Stimulated activated CD8-positive, alpha-beta memory T cell treated with anti-CD3 and anti-CD28 coated beads, Interleukin-2, amount 100 ng/mL, for 1 hour (primary cell): ENCODE measurements around the gene TRMT6.
A peak's percentile ranks its signal among the peaks of the same experiment; 100 is the strongest.

Experiments used
- DNase-seq, 2 donors: peaks; one replicate each; pipeline ENCODE4 v3.0.0-alpha.2; 2020; ENCODE audit warnings: low read depth in 2 of 2

Gene TRMT6, protein sequence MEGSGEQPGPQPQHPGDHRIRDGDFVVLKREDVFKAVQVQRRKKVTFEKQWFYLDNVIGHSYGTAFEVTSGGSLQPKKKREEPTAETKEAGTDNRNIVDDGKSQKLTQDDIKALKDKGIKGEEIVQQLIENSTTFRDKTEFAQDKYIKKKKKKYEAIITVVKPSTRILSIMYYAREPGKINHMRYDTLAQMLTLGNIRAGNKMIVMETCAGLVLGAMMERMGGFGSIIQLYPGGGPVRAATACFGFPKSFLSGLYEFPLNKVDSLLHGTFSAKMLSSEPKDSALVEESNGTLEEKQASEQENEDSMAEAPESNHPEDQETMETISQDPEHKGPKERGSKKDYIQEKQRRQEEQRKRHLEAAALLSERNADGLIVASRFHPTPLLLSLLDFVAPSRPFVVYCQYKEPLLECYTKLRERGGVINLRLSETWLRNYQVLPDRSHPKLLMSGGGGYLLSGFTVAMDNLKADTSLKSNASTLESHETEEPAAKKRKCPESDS

DNA sequence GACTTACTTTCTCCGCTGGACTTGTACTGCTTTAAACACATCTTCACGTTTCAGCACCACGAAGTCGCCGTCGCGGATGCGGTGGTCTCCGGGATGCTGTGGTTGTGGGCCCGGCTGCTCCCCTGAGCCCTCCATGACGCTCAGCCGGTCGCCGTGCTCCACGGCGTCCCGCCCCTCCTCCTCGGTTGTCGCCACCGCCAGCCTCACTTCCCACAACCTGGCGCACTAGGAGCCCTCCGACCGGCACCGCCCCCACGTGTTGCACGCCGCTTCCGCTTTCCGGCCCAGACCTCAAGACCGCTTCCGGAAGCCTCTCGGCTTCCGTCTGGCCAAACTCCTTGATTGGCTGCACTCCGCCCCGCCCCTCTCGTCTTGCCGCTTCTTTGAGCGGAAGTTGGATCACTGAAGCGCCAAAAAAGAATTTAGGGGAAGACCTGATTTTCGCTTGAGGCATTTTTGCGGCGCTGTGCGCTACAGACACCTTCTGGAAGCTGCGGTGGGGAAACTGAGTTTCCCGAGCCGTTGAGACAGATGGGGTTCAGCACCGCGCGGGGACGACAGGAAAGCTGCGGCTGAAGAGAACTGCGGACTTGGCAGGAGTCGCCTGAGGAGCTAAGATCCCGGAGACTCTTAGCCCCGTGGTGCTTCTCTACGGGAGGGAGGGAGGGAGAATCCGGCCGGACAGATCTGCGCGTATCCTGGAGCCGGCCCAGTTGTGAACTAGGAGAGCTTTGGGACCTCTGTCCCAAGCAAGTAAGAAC, at the start of gene TRMT6, which contains the start of gene MCM8:
TSS of gene TRMT6 (minus strand) at position 263 of the 761 bp plus-strand sequence. CDS start at position 135, 128 bp downstream.
TSS of gene MCM8 (plus strand) at position 382 of the 761 bp plus-strand sequence. CDS start 1,364 bp downstream, outside the sequence.
- peak; percentile 89 to 93 for DNase-seq

DNA sequence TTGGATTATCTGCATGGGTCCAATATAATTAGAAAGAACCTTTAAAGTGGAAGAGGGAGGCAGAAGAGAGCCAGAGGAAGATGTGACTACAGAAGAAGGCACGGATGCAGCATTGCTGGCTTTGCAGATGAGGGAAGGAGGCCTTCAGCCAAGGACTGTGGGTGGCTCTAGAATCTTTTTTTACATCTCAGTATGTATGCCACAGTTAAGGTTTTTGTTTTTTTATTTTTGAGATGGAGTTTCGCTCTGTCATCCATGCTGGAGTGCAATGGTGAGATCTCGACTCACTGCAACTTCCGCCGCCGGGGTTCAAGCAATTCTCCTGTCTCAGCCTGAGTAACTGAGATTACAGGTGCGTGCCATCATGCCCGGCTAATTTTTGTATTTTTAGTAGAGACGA, 49.5 kb upstream of the TRMT6 start:
- DNase-seq: no peak

DNA sequence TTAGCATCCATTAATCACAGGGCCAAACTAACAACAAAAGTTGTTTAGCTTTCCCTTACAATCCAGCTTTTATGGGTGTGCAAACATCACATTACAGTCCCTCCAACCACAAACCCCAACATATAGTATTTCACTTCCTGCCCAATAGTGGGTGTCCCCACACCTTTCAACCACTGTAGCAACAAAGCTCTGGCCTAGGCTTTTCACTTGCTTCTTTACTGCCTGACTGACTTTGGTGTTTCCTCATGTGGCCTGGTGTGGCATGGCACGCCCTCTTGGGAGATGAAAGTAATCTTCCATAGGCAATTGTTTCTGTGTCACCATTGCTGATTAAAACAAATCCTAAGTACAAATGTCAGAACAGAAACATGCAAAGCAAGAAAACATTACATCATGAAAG, 46.4 kb upstream of the TRMT6 start:
- DNase-seq: peak; percentile 26 to 27

DNA sequence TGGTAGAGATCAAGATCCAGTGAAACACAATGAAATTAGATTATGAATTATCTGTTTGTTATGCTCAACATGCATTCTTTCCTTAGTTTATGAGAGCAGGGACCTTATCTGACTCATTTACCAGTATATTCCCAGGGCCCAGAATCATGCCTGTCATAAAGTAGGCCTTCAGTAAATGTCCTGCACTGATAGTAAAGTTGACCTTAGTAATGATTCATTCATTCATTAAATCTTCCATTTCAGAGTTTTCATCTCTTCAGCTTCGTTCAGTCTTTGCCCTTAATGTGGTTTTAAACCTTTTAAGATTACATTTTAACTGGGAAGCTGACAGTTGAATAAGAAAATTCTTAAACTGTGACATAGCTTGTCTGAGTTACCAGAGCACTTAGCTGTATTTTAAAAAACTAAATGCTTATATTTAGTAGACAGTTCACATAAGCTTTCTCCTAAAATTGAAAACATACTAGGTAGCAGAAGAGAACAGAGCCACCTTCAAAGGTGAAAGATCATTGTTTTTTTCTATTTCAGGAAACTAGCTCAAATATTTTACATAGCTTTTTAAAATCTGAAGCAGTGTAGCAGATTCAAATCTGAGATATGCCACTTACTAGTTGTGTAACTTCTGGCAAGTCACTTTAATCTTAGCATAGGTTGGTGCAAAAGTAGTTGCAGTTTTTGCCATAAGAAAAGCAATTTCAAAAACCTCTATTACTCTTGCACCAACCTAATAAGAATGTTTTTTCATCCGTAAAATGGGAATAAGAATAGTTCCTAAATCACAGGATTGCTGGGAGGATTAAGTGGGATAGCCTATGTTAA, 41.5 kb upstream of the TRMT6 start:
- DNase-seq: no peak

DNA sequence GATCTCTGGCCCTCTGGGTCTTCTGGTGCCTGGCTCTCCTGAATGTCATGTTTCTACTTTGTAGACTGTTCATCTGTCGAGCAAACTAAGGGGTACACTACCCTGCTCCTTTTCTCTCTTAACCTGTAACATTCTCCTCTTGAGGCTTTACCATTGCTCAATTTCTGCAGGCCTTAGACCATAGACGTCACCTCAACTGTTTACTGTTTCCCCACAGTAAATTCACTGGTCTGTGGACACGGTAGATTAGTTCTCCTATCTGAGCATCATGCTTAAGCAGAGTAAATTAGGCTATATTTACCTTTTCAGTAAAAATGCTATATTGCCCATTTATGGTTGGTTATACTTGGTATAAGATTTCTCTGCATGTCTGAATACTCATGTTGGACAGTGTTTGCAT, 40.6 kb upstream of the TRMT6 start:
- DNase-seq: no peak

DNA sequence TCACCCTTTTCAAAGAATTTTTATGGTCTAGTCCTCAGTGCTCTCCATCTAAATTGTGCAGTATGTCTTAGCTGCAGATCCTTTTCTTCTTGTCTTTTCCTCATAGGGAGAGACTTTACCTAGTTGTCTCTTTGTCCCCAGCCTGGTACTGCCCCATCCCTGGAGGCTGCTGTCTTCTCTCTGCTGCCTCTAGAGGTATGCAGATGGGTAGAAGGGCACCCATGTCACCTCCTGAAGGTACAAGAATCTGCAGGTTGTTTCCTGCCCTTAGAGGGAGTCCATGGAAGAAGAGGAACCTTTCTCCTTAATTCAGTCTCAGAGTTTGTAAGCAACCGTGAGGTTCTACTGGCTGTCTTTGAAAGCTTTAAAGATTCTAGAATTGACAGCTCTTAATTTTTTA, 39.2 kb upstream of the TRMT6 start:
- DNase-seq: no peak

DNA sequence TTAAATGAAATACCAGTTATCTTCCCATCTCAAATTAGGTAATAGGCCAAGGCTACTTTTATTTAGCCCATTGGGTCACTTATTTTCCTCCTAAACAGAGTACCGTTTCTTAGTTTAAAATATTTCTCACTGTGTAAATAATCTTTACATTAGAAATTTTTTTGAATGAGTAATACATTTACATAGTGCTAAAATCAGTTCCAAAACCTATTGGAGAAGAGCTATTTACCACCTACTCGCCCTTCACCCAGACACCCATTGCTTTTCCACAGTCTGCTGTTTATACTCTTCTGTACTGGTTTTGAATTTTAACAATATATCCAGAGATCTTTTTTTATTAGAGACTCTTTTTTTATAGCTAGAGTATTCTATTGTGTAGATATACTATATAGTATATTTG, 37.0 kb upstream of the TRMT6 start:
- no peak for DNase-seq

DNA sequence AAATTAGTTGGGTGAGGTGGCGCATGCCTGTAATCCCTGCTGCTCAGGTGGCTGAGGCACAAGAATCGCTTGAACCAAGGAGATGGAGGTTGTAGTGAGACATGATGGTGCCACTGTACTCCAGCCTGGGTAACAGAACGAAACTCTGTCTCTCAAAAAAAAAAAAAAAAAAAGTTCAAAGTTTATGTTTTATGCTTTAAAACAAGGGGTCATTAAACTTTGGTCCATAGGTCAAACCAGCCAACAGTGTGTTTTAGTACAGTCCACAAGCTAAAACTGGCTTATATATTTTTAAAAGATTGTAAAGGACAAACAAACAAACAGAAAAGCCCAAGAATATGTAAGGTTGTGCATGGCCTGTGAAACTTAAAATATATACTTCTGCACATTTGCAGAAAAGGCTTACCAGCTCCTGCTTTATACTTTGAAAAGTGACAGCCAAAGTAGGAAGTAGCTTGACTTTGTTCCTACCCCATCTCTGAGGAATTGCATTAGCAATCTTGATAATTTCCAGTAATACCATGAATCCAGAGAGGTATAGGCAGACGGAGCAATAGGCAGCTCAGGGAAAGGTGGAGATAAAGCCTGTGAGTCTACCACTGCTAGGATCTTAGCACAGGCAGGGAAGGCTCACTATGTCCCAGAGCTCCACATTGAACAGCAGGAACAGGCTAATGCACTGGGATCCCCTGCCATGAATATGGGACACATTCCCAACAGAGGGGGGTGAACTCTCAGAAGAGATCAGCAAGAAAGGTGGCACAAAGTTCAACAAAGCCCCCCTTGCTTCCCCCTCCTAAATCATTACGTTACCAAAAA, 30.6 kb upstream of the TRMT6 start:
- no peak for DNase-seq

DNA sequence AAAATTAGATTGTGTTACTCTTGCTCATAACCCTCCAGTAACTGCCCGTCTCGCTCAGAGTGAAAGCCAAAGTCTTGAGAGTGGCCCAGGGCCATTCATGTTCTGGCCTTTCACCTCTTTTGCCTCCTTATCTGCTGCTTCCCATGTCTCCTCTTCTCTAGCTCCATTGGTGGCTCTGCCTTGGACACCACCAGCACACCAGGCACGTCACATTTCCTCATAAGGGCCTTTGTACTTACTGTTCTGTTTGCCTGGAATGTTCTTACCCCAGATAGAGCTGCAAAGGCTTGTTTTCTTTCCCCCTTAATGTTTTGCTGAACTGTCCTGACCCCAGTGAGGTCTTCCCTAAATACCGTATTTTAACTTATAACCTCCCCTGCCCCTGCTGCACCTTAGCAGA, 29.5 kb upstream of the TRMT6 start:
- DNase-seq: no peak

DNA sequence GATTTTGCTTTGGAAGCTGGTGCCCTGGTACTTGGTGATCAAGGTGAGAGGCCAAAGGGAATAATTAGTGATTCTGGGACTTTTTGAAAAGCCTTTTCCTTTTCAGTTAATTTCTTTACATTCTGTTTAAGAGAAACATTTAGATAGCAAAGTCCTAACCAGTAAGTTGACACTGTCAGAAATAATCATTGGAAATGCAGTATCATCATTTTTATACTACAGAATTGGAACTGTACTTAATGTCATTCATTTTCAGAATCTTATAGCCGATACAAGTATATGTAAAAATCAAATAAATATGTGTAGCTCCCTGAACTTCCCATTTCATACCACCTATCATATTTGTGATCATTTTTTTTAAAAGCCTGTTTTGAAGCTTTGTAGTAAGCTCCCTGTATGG, 27.6 kb upstream of the TRMT6 start:
- DNase-seq: no peak

DNA sequence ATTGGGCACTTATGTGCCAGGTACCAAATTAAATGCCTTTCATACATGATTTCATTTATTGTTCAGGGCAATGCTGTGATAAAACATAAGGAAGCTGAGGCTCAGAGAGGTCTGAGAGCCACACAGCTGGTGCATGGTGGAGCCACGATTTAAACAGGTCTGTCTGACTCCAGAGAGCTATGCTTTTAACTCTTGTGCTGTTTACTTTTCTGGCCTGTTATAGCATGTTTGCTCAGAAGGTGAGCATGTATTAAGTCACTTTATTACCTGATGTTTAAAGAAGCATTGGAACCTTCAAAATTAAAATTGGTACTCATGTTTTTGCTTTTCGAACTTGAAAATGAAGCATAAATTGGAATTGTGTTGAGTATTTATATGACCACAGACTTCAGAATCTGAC, 26.9 kb upstream of the TRMT6 start:
- no peak for DNase-seq

DNA sequence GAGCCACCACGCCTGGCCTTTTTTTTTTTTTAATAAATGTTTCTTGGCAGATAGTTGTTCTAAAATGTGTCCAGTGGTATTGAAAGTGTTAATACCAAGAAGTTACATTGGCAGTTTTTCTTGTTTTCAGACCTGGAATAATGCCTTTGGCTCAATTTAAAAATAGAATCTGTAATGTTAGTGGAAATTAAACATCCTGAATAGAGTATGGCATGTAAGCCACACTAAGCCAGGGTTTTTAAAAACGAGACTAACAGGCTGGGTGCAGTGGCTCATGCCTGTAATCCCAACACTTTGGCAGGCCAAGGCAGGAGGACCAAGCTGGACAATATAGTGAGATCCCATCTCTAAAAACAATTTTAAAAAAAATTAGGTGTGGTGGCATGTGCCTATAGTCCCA, 25.4 kb upstream of the TRMT6 start:
- no peak for DNase-seq

DNA sequence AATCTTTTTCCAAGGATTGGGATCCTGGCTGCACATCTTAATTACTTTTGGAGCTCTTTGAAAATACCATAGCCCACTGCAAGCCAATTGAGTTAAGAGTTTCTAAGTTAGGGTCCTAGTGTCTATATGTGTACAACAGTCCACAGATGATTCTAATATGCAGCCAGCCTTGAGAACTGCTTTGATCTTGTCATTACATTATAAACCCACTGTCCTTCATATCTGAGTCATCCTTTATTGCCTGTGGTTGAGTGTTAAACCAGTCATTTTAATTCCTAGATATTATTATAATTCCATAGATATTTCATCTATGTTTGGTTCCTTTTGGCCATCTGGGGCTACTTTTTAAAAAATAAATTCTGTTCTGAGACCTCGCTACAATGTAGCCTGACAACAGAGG, 24.2 kb upstream of the TRMT6 start:
- DNase-seq: no peak

DNA sequence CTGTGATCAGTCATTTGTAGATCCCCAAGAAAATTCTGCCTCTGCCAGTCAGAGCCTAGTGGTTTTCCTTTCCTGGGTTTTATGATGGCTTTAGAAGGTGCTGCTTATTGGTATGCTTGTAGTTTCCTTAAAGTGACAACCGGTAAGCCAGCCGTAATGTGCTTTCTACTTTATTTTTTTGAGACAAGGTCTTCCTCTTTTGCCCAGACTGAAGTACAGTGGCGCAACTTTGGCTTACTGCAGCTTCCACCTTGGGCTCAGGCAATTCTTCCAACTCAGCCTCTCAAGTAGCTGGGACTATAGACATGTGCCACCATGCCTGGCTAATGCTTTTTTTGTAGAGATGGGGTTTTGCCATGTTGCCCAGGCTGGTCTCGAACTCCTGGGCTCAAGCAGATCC, 23.6 kb upstream of the TRMT6 start:
- DNase-seq: no peak

DNA sequence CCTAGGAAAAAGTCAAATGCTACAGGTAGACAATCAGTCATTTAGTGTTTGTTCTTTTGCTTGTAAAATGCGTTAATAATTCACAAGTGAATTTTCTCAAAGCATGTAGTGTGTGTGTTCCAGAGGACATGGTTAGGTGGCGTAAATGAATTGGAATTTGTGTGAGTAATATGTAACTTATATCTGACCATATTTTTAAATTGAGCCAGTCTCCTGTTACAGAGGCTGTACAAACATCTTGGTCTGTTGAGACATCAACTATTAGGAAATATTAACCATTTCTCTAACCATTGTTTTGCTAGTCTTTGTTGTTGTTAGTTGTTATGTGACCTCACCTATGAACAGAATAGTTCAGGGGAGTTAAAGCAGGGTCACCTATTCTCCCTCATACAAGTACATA, 22.8 kb upstream of the TRMT6 start:
- no peak for DNase-seq

DNA sequence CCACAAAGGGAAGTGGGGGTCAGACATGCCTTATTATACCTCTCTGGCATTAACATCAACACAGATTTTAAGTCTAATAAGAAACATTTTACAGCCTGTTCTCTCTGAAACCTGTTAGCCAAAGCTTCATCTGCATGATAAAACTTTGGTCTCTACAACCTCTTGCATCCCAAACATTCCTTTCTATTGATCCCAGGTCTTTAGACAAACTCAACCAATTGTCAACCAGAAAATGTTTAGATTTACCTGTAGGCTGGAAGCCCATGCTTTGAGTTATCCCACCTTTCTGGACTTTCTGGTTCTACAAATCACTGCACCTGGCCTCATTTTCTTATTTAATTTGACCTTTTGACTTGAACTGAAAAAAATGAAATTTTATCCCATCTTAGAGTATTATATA, 20.9 kb upstream of the TRMT6 start:
- DNase-seq: no peak

DNA sequence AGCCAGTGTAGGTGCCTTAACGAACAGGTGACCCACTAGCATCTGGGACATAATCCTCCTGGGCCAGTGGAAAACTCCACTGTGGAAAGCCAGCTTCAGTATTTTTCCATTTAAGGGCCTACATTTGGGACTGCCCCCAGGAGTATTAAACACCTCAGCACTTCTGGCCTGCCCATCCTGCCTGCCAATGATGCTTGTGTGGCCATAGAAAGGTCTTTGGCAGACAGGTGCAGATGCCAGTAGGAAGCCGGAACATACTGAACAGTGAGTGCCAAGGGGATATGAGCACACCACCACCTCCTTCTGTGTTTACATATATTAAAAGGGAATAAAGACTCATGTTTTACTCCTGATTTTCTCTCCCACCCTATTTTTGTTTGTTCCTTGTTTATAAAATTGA, 20.0 kb upstream of the TRMT6 start:
- DNase-seq: no peak

DNA sequence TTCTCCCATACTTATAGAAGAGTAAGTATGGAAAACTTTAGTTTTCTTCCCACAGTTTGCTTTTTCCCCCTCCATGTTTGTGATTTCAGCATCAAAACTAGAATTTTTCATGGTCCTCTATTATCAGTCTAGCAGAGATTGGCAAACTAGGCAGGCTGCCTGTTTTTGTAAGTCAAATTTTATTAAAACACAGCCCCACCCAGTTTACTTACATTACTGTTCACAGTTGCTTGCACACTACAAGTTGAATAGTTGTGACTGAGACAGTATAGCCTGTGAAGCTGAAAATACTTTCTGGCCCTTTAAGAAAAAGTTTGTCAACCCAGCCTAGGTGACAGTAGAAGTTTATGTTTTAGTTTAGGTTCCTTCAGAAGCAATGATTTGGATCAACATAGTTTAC, 19.6 kb upstream of the TRMT6 start:
- no peak for DNase-seq

DNA sequence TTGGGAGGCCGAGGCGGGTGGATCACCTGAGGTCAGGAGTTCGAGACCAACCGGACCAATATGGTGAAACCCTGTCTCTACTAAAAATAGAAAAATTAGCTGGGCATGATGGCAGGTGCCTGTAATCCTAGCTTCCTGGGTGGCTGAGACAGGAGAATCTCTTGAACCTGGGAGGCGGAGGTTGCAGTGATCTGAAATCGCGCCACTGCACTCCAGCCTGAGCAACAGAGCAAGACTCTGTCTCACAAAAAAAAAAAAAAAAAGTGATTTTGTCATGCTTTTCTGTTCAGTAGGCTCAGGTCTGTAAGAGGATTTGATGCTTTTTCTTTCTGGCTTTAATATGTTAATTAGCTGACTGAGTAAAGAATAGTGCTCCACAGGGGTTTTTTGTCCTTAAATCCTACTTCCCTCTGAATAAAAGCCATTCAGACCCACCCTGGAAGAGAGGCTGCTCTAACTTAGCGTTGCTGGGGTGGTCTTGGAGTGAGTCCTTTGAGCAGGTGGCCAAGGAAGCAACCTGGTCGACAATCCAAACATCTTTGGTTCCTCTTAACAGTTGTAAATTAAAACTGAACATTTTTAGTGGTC, 19.1 kb upstream of the TRMT6 start:
- DNase-seq: no peak

DNA sequence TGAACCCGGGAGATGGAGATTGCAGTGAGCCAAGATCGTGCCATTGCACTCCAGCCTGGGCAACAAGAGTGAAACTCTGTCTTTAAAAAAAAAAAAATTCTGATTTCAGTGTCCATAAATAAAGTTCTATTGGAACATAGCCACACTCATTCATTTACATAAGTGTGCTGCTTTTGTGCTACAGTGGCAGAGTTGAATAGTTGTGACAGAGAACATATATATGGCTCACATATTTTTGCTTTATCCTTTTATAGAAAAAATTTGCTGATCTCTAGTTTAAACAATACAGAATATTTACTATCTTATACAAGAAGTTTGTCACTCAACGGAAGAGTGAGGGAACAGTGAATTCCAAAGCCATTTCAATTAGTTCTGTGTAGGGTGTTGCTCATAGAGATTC, 18.1 kb upstream of the TRMT6 start:
- no peak for DNase-seq

DNA sequence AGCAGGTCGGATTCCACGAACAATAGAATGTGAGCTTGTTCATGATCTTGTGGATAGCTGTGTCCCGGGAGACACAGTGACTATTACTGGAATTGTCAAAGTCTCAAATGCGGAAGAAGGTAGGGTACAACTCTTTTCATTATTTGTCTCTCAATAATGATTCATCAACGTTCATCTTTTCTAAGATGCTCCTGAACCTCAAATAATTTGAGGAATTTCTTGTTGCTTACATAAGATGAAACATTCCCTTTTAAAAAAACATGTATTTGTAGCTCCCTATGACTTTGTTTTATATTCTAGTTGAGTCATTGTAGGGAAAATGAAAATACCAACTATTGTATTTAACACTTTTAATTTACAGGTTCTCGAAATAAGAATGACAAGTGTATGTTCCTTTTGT, 17.1 kb upstream of the TRMT6 start:
- no peak for DNase-seq
